GM18907 (cell line): Measurements from ENCODE around the gene CLEC2D.
"Not testable (repeated sequence)": the region's sequence is repeated elsewhere in the genome, so short reads cannot be mapped to it uniquely, and the experiment has no call there.

Source experiments
- ATAC-seq: cut with Tn5 transposase; IDR thresholded peaks from one replicate; pipeline ENCODE4 v1.9.1; 2021; ENCODE audit warnings: mild to moderate bottlenecking, moderate library complexity; ENCODE audit not compliant: unreplicated experiment

The CLEC2D gene

DNA sequence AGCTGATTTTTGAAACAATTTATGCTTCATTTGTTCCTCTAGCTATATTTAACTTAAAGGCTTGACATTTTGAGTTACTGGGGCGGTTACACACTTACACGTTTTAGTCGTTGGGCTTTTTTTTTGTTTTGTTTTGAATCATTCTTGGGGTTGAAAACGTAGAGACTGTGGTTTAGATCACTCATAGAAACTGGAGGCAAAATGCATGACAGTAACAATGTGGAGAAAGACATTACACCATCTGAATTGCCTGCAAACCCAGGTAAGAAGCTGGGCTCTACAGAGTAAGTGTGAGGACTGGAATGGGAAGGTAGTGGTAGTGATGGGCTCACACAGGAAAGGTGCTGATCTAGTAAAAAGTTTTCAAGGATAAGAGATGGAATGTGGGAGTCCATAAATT, at the start of gene CLEC2D:
Gene CLEC2D, plus strand, starts transcription at position 180 of the 400 bp plus-strand sequence. Its CDS starts 22 bp downstream, at position 202.
- peak; percentile 35 for ATAC-seq

- no peak for ATAC-seq
These were observed 44.5 kb upstream of the CLEC2D start for GRCh38 chr12:9625019-9625418.

- no peak for ATAC-seq
These were observed 43.2 kb upstream of the CLEC2D start for GRCh38 chr12:9626291-9626690.

DNA sequence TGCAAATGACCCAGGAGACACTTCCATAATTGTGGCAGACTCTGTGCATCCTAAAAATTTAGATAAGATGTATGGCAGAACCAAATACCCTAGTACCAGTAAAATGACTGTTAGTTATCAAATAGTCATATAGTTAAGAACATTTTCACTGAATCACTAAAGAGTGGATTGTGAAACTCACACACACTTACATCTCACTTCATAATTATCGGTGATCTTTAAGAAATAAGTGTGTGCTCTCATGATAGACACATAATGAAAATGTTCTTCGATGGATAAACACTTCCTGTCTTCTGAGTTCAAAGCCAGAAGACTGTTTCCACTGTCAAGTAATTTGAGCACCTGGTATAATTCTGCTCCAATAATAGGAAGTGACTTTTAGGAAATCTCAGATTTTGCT, 42.7 kb upstream of the CLEC2D start:
- ATAC-seq: no peak

- no peak for ATAC-seq
These were observed 36.7 kb upstream of the CLEC2D start for GRCh38 chr12:9632766-9633165.

- ATAC-seq: peak; percentile 60
These were observed 35.2 kb upstream of the CLEC2D start for GRCh38 chr12:9634177-9634803.

DNA sequence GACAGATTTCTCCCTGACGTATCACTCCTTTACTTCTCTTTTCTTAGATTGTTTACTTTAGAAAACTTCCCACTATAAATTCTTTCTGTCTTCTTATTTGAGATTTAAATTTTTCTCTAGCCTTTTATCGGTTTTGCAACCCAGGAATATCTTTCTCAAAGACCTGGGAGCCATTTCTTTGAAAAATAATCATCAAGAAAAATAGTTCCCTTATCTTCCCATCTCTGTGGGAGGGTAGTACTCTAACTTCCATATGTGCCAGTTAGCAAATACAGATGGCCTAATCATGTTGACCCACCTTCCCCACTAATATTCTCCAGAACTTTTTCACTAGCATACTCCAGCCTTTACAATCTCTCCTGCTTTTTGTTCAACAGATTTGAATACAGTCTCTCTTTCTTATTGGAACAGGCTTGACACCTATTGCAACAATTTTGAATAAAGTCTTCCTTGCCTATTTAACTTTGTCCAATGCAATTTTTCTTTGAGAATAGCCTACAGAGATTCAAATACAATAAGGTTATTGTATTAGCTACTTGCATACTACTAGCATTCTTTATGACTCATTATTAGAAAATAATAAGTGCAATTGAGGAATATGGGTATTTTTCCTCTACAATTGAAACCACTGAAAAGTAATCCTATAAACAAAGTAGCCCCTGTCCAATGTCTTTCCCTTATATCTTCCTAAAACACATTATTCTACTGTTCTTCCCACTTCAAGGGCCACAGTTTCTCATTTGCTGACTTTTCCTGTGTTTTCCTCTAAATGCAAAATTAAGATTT, 34.4 kb upstream of the CLEC2D start:
- no peak for ATAC-seq

DNA sequence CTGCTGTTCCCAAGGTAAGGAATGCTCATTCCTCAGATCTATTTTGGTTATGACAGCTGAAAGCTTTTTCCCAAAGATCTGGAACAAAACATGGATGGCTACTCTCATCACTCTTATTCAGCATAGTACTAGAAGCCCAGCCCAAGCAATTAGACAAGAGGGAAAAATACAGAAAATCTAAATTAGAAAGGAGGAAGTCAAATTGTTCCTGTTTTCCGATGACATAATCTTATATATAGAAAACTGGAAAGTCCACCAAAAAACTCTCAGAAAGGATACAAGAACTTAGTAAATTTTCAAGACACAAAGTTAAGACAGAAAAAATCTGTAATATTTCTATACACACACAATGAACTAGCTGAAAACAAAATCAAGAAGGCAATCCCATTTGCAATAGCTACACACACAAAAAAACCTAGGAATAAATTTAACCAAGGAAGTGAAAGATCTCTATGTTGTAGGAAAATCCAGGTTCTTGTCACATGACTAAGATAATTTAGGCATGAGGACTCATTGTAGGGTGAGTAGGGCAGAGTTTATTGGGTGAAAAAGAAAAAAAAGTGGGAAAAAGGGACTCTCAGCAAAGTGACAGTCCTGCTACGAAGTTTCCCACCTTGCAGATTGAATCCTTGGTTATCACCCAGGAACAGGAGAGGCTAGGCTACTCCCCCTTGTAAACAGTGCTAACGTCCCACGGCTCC, 33.2 kb upstream of the CLEC2D start:
- ATAC-seq: no peak

DNA sequence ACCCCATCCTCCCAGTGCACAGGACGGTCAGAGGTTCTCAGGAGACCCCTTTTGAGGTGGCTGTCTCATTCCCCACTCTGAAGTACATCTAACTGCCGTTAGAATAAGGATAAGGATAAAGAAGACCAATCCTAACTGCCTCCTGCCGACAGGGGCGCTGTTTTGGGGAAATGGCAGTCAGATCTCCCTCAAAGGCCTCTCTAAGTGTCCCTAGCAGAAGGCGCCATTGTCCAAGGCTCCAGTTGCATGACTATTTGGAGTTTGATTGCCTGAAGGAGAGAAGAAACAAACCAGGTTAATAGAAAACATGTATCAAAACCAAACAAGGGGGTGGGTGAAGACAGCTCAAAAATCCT, 32.7 kb upstream of the CLEC2D start:
- ATAC-seq: no peak

DNA sequence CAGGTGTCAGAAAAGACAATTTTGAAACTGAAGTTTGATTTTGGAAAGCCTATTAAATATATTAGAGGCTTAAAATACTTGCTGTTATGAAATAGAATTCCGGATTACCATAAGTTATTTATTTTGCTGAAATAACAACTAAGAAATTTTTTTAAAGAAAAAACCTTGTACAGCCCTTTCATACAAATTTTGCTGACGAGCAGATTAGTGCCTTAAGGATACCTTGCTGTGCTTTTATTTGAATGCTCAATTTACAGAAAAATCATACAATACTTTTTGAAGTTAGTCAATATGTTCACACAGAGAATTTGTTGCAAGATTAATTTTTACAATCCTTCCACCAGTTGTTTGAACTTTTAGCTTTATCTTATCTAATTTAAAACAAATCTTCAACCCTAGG, 29.5 kb upstream of the CLEC2D start:
- no peak for ATAC-seq

GRCh38 chr12:9642606-9643265, 26.8 kb upstream of the CLEC2D start:
- ATAC-seq: no peak

- ATAC-seq: no peak
These were observed 26.2 kb upstream of the CLEC2D start for GRCh38 chr12:9643266-9643660.

DNA sequence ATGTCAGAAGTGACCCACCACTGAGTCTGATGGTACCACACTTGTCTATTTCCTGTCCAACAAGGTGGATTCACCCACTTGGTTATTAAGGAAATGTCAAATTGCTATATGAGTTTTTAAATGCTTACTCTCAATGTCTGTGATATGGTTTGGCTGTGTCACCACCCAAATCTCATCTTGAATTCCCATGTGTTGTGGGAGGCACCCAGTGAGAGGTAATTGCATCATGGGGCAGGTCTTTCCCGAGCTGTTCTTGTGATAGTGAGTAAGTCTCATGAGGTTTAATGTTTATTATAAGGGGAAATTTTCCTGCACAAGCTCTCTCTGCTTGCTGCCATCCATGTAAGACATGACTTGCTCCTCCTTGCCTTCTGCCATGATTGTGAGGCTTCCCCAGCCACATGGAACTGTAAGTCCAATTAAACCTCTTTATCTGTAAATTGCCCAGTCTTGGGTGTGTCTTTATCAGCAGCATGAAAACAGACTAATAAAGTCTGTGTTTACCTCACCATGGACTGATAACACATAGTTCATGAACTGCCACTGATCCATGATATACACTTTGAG, 24.4 kb upstream of the CLEC2D start:
- ATAC-seq: not testable (repeated sequence)

GRCh38 chr12:9646794-9647781, 22.4 kb upstream of the CLEC2D start:
- ATAC-seq: no peak

DNA sequence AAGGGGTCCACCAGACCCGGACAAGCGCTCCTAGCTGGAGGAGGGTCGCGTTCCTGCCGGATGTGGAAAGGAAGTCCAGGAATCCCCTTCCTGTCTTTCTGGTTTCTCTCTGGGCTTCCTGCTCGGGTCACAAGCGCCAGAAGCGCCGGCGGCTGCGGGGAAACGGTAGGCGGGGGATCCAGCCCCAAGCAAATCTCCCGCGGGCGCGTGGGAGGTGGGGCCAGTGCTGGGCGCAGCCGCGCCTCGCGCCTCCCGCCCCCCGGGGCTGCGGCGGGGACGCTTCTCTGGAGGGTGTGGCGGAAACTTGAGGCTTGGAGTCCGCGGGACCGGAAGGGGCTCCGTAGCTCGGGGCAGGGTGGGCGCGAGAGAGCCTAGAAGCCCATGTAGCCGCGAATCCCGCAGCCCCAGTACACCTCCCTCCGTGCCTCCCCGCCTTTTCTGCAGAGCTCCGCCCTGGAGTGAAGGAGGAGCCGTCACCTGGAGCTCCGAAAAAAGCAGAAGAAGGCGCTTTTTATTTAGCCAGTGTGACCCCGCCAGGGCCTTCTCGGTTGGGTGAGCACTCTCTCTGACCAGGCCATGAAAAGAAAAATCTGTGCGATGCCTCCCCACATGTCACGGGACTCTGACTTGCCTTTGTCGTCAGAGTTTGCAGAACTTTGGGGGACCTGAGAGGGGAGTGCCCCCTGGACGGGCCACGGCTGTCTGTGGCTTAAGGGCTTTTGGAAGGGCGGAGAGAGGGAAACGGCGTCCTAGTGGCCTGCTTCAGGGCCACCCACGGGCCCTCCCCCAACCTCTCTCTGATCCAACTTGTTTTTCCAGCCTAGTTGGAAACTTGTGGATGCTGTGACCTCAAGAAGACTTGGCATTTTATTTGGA, 21.4 kb upstream of the CLEC2D start:
- peak; percentile 80 for ATAC-seq

DNA sequence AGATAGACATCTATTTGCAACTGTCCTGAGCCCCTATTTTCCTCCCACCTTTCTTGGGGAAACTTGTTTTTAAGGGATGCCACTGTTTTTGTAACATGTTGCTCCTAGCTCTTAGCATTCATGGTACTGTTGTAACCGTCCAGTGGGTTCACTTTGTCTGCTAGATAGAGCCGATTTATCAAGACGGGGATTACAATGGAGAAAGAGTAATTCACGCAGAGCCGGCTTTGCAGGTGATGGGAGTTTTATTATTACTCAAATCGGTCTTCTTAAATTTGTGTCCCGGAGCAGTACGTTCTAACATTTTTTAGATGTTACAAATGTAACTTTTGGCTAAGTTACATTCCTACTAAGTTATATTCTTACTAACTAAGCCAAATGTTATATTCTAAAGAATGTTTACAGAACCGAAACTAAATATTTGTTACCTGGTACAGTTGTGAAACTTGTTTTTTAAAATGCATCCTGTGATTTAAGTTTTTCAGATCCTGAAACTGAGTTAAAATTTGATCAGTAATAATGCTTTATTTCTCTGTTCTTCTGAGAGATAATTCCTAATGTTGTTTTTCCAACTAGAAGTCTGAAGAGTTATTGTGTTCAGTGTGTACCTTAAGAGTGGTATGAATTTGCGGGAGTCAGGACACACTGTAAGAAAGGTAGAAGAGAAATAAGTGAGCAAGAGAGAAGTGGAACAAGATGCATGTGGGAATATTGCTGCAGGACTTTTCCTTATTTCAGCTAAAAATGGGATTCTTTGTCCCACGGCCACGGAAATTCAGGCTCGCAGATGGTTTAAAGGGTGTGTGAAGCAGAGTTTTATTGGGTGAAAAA, 20.6 kb upstream of the CLEC2D start:
- no peak for ATAC-seq

DNA sequence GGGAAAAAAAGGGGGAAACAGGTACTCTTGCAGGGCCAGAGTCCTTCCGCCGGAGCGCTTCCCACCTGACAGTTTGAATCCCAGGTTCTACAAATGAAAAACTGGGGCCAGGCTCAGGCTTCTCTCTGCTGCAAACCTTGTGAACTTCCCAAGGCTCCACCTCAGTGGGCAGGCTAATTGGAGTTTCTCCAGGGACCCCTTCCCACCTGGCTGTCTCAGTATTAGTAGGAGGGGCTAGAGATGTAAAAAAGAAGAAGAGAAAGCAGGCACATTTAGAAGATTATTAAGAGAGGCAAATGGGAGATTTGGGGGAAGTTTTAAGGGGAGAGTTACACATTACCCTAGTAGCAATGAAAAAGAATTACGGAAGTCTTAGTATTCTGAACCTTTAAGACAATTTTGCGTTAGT, 20.0 kb upstream of the CLEC2D start:
- ATAC-seq: peak; percentile 16

- ATAC-seq: no peak
These were observed 19.3 kb upstream of the CLEC2D start for GRCh38 chr12:9650151-9650576.
